Measurements from ENCODE around the gene KANK3. TPM values are rescaled to one million over a fixed set of nuclear protein-coding genes. Genes with fewer than 3 reads are reported as not detected.
"Not testable (repeated sequence)": the region's sequence is repeated elsewhere in the genome, so short reads cannot be mapped to it uniquely, and the experiment has no call there.

The KANK3 gene
- polyA plus RNA-seq, result 10 to 100 TPM in 2 of 3 donors, 1 to 10 TPM in 1; 5.1 to 31.9 (median 30.5) TPM

DNA sequence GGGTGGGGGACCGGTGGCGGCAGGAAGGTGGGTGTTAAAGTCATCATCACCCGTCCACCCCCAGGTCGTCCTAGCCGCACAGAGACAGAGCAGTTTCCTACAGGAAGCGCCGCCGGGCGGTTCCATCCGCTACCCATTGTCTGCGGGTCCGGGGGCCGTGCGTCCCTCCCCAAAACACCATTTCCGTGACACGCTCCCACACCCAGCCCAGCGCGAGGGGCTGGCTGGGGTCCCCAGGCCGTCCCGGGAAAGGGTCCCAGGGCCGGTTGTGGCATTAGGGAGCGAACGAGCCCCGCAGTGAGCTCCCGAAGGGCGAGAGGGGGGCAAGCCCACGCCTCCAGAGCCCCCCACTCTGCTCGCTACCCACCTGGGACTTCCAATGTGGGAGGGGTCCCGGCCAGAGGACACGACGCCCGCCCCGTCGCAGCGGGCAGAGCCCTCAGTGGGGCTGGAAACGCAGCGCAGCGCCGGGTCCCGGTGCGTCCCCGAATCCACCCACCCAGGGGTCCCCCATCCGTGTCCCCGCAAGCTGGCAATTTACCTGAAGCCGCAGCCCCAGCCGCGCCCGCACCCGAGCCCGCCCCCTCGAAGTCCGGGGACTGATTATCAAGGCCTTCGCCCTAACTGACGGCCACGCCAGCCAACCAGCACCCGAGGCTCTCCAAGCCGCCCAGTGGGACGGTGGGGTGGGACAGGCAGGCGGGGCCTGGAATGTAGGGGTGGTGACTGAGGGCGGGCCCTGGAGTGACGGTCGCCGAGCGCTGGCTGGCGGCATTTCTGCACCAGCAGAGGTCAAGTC lies at the start of gene KANK3:
KANK3 (minus strand) TSS at position 579 of the 799 bp plus-strand sequence. CDS start 5,434 bp downstream, outside the sequence.
- H3K27ac ChIP-seq (ENCODE audit: low read depth, low read length), result peak within 1 kb of the TSS; percentile 32

GRCh38 chr19:8392017-8392591 lies 49.0 kb upstream of the KANK3 start:
- 23 to 35% (median 25%) methylated on average over 11 of the region's 11 CpGs for WGBS, 3 donors
- H3K27ac ChIP-seq (ENCODE audit: low read depth, low read length), result peak overlapping the region; percentile 83

More for the DNA sequence above, at the start of gene KANK3:
- WGBS, 3 donors, result 3 to 4% (median 3%) methylated on average over 58 to 65 of the region's 65 CpGs

DNA sequence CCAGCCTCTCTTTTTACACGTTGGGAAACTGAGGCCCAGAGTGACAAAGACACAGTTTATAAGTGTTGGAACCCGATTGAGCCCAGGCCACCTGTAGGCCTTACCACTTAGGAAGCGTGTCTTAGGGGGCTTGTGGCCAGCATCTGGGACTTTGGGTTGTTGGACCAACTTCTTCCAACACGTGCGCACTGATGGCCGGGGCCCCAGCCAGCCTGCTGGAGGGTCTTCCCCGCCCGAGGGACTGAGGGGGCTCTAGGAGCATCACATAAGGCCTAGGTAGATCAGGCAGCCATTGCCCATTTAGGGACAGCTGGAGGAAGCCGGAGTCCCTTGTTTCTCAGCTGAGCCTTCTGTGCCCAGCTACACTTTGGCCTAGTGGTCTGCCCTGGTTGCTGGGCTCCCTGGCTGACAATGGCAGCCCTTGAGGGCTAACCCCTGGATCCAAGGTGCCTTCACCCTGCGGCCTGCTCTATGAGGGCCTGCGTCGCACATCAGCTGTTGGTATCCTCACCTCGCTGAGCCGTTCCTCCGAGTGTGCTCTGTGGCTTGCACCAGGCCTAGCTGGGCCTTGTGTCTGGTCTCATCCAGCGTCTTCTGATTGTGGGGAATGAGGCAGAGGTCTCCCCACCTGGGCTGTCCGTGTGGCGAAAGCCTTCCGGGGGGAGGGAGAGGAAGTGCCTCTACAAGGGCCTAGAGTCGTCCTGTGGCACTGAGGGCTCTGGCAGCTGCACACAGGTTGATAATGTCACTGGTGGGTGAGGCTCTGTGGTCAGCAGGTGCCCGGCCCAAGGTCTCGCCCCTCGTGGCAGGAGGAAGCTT lies 48.3 kb upstream of the KANK3 start:
- 54 to 68% (median 63%) methylated on average over 23 of the region's 23 CpGs for WGBS, 3 donors

DNA sequence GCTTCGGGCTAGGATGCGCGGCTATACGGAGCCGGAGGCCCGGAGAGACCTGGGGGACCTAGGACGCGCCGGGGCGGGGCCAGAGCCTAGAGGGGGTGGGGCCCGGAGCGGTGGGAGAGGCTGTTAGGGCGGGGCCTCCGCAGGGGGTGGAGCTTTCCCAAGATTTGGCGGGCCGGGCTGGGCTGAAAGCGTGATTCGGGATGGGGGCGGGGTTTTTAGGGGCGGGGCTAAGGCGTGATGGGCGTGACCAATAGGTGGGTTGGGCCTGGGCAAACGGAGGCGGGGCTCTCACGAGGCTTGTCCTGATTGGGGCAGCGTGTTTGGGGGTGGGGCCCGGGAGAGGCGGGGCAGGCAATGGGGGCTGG lies 47.5 kb upstream of the KANK3 start:
- 0 to 1% (median 0%) methylated on average over 17 to 28 of the region's 28 CpGs for WGBS, 3 donors
- peak overlapping the region; percentile 100 for H3K27ac ChIP-seq (ENCODE audit: low read depth, low read length)

More for the DNA sequence above, 48.3 kb upstream of the KANK3 start:
- peak overlapping the region; percentile 83 for H3K27ac ChIP-seq (ENCODE audit: low read depth, low read length)

DNA sequence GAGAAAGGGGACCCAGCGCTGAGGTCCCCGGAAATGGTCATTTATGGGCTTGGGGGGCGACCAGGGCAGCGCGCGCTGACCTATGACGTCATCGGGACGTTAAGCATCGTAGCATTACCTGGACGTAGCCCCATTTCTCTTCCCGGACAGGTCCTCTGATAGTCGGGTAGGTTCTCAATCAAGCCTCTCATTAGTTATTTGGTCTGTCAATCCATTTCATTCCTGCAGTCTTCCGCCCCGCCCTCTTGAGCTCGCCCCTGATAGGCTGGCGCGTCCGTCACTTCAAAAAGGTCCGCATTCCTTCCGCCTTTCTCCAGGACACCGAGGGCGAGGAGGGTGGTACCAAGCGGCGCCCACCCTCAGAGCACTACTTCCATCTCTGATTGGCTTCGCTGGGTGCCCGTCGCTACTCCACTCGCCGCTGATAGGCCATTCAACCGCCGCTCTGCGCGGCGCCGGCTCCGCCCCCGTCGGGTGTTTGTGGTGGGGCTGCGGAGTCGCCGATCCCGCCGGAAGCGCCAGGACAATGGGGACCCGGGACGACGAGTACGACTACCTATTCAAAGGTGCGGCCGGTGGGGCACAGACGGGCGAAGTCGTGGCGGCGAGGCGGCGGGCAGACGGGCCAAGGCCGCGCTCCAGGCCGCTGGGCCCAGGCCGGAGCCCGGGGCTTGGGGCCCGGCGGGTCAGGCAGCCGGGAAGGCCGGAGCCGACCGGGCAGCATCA lies 47.0 kb upstream of the KANK3 start, which contains the start of gene RAB11B:
RAB11B (plus strand) TSS at position 470 of the 726 bp plus-strand sequence; CDS start at position 527, 57 bp downstream.
- WGBS, 3 donors, result 0% methylated on average over 64 to 70 of the region's 70 CpGs

GRCh38 chr19:8388612-8388958 lies 45.5 kb upstream of the KANK3 start:
- WGBS, 3 donors, result 33 to 65% (median 60%) methylated on average over 2 of the region's 2 CpGs
- H3K27ac ChIP-seq (ENCODE audit: low read depth, low read length), result no peak overlapping the region

More for the DNA sequence above, 47.0 kb upstream of the KANK3 start, which contains the start of gene RAB11B:
- peak within 1 kb of the TSS; percentile 100 for H3K27ac ChIP-seq (ENCODE audit: low read depth, low read length)

- no peak overlapping the region for H3K27ac ChIP-seq (ENCODE audit: low read depth, low read length)
- WGBS, 3 donors, result 53 to 92% (median 92%) methylated on average over 16 of the region's 16 CpGs
Measured at GRCh38 chr19:8387688-8388611, 44.9 kb upstream of the KANK3 start.

DNA sequence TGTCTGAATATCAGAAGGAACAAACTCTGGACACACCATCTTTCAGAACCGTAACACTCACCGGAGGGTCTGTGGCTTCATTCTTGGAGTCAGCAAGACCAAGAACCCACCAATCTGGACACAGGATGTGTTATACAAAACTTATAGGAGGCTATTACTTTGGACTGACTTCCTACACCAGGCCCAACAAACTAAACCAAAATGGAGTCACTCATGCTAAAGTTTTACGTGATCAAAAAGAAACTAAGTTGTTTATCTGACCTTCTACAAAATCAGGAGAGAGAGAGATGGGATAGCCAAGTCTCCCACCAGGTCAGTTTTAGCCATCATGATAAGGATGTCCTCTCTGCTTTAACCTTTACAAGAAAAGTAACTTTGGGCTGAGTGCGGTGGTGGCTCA lies 43.9 kb upstream of the KANK3 start:
- no peak overlapping the region for H3K27ac ChIP-seq (ENCODE audit: low read depth, low read length)
- WGBS, 3 donors, result 74 to 99% (median 84%) methylated on average over 4 of the region's 4 CpGs

DNA sequence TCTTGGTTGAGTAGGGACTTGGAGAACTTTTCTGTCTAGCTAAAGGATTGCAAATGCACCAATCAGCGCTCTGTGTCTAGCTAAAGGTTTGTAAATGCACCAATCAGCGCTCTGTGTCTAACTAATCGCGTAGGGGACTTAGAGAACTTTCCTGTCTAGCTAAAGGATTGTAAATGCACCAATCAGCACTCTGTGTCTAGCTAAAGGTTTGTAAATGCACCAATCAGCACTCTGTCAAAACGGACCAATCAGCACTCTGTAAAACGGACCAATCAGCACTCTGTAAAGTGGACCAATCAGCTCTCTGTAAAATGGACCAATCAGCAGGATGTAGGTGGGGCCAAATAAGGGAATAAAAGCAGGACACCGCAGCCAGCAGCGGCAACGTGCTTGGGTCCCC lies 43.4 kb upstream of the KANK3 start:
- WGBS, 3 donors, result 84 to 92% (median 87%) methylated on average over 9 of the region's 9 CpGs
- H3K27ac ChIP-seq (ENCODE audit: low read depth, low read length), result not testable (repeated sequence)

GRCh38 chr19:8385566-8385965 lies 42.5 kb upstream of the KANK3 start:
- H3K27ac ChIP-seq (ENCODE audit: low read depth, low read length), result not testable (repeated sequence)
- WGBS, 3 donors, result 41 to 91% (median 88%) methylated on average over 3 of the region's 3 CpGs

GRCh38 chr19:8385103-8385502 lies 42.0 kb upstream of the KANK3 start:
- H3K27ac ChIP-seq (ENCODE audit: low read depth, low read length), result not testable (repeated sequence)
- WGBS, 3 donors, result 38 to 54% (median 54%) methylated on average over 2 of the region's 2 CpGs

- not testable (repeated sequence) for H3K27ac ChIP-seq (ENCODE audit: low read depth, low read length)
Measured at GRCh38 chr19:8384569-8384968, 41.5 kb upstream of the KANK3 start.

GRCh38 chr19:8379156-8379891 lies 36.3 kb upstream of the KANK3 start:
- 94 to 97% (median 94%) methylated on average over 13 of the region's 13 CpGs for WGBS, 3 donors
- not testable (repeated sequence) for H3K27ac ChIP-seq (ENCODE audit: low read depth, low read length)

More at GRCh38 chr19:8384569-8384968, 41.5 kb upstream of the KANK3 start:
- WGBS, 3 donors, result 51 to 95% (median 76%) methylated on average over 4 of the region's 4 CpGs

GRCh38 chr19:8377598-8377997 lies 34.5 kb upstream of the KANK3 start:
- 25 to 50% (median 33%) methylated on average over 1 of the region's 1 CpG for WGBS, 3 donors
- no peak overlapping the region for H3K27ac ChIP-seq (ENCODE audit: low read depth, low read length)

GRCh38 chr19:8376373-8376974 lies 33.4 kb upstream of the KANK3 start:
- H3K27ac ChIP-seq (ENCODE audit: low read depth, low read length), result not testable (repeated sequence)
- 78 to 94% (median 94%) methylated on average over 9 to 10 of the region's 10 CpGs for WGBS, 3 donors

DNA sequence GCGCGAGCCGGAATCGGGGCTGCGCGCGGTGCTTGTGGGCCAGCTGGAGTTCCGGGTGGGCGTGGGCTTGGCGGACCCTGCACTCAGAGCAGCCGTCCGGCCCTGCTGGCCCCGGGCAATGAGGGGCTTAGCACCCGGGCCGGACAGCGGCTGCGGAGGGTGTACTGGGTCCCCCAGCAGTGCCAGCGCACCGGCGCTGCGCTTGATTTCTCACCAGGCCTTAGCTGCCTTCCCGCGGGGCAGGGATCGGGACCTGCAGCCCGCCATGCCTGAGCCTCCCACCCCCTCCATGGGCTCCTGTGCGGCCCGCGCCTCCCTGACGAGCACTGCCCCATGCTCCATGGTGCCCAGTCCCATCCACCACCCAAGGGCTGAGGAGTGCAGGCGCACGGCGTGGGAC lies 32.7 kb upstream of the KANK3 start:
- not testable (repeated sequence) for H3K27ac ChIP-seq (ENCODE audit: low read depth, low read length)
- WGBS, 3 donors, result 98% methylated on average over 27 to 32 of the region's 32 CpGs
